SH-SY5Y (cell line): Measurements from ENCODE around the gene NRSN2.

Experiments used
- GATA2 ChIP-seq: IDR thresholded peaks from 2 replicates; pipeline ENCODE4 v1.6.1; 2011; ENCODE audit warnings: mild to moderate bottlenecking, low read depth, low read length
- GATA3 ChIP-seq: IDR thresholded peaks from 2 replicates; pipeline ENCODE4 v1.6.1; 2011; ENCODE audit warnings: low read depth, mild to moderate bottlenecking, low read length, moderate library complexity

- TF ChIP-seq GATA3 (no peak), GATA2 (no peak)
Observed at GRCh38 chr20:301886-302848, 44.7 kb upstream of the NRSN2 start.
